ENCODE results near the gene MC1R. TPM values are rescaled to one million over a fixed set of nuclear protein-coding genes. Genes with fewer than 3 reads are reported as not detected.

MC1R gene
- total and polyA plus RNA-seq, 2 experiments from 2014 or later: 0.74 to 4.3 TPM

GRCh38 chr16:89890886-89891657, 27.6 kb upstream of the MC1R start:
- H3K36me3 ChIP-seq (ENCODE audit: insufficient read depth): peaks cover 10% of the 10 kb centered on the region
- Mint-ChIP-seq H3K27ac (no peak overlapping the region), H3K4me3 (no peak overlapping the region), H3K27me3 (ENCODE audit: insufficient read depth, low read depth, poor library complexity) (peaks cover 9% of the 10 kb centered on the region), H3K4me1 (no peaks in the 10 kb centered on the region), H3K9me3 (no peaks in the 10 kb centered on the region), H3K36me3 (ENCODE audit: low read depth) (peaks cover 42% of the 10 kb centered on the region)
- H2AFZ ChIP-seq: no peak overlapping the region
- no peak overlapping the region for H3K4me2 ChIP-seq
- no peaks in the 10 kb centered on the region for H3K4me1 ChIP-seq (ENCODE audit: insufficient read depth)
- no peak overlapping the region for H3K27ac ChIP-seq (ENCODE audit: low read depth)
- no peaks in the 10 kb centered on the region; the same call in 1 of the 2 replicates for H4K20me1 ChIP-seq (replicated peaks; ENCODE audit: insufficient read depth)
- no peaks in the 10 kb centered on the region for H3K27me3 ChIP-seq (ENCODE audit: insufficient read depth)
- H3K79me2 ChIP-seq (replicated peaks; ENCODE audit: insufficient read depth): no peaks in the 10 kb centered on the region
- ATAC-seq: no peak
- H3F3A ChIP-seq (replicated peaks; ENCODE audit: low read depth): no peaks in the 10 kb centered on the region
- DNase-seq (ENCODE audit: low spot score): no peak
- no peak overlapping the region for H3K4me3 ChIP-seq
- H3K9me2 ChIP-seq (ENCODE audit: insufficient read depth): no peaks in the 10 kb centered on the region
- no peak for TF ChIP-seq STAT1 (IDR thresholded peaks at IDR 0.05; ENCODE audit: unreplicated experiment)
- no peak for TF ChIP-seq JUNB (IDR thresholded peaks at IDR 0.05; ENCODE audit: unreplicated experiment)
- no peak for TF ChIP-seq EZH2phosphoT487 (IDR thresholded peaks at IDR 0.05; ENCODE audit: unreplicated experiment)
- TF ChIP-seq EZH2 (IDR thresholded peaks at IDR 0.05; ENCODE audit: low read depth, unreplicated experiment): no peak
- no peak for TF ChIP-seq ZNF462 (CRISPR knock-in tag; IDR thresholded peaks at IDR 0.05)
- TF ChIP-seq POLR2AphosphoS5 (IDR thresholded peaks at IDR 0.05; ENCODE audit: low read depth): no peak
- TF ChIP-seq CREB1 (CRISPR knock-in tag; IDR thresholded peaks at IDR 0.05; ENCODE audit: low read depth): no peak
- TF ChIP-seq ZNF114 (CRISPR knock-in tag; IDR thresholded peaks at IDR 0.05): no peak
- no peak for TF ChIP-seq ETS1 (IDR thresholded peaks at IDR 0.05)
- TF ChIP-seq CTCF (conservative IDR thresholded peaks at IDR 0.05; ENCODE audit: low read depth in 2 of 2): no peak
- TF ChIP-seq ZNF331 (CRISPR knock-in tag; IDR thresholded peaks at IDR 0.05; ENCODE audit: low read depth): no peak
- TF ChIP-seq NANOG (IDR thresholded peaks at IDR 0.05; ENCODE audit: borderline replicate concordance): no peak
- no peak for TF ChIP-seq REST (IDR thresholded peaks at IDR 0.05; ENCODE audit: unreplicated experiment)

All from GM23338 (cell line).